ENCODE measurements around the gene KRT82.
"Not testable (repeated sequence)": the region's sequence is repeated elsewhere in the genome, so short reads cannot be mapped to it uniquely, and the experiment has no call there.

DNA sequence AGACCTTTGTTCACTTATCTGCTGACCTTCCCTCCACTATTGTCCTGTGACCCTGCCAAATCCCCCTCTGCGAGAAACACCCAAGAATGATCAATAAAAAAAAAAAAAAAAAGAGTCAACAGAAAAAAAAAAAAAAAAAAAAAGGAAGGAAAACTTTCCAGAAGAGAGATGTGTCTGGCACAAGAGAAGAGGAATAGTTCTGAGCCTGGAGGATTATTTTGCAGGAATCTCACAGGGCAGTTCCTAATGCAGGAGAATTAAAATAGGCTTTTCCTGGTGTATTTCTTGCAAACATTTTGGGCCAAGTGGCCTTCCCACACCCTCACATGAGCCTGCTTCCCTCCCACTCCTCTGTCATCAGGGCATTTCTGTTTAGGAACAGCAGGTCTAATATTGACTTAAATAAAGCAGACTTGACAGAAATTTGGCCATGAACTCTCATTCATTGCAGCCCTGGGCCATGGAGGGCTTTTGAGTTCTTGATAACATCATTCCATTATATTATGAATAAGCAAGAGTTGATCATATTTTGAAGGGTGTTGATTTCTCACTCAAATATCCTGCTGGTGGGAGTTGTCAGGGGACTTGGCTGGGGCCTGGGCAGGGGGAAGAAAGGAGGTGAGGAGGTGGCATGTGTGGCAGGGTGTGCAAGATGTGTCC is 4.6 kb upstream of the KRT82 start:
- not testable (repeated sequence) for TF ChIP-seq FOXA1 (IDR thresholded peaks at IDR 0.05); SP1 (IDR thresholded peaks at IDR 0.05); CTBP1 (IDR thresholded peaks at IDR 0.05; ENCODE audit: borderline replicate concordance); ZNF384 (IDR thresholded peaks at IDR 0.05); TARDBP (IDR thresholded peaks at IDR 0.05); NFRKB (IDR thresholded peaks at IDR 0.05); ELF4 (IDR thresholded peaks at IDR 0.05); ARNT (IDR thresholded peaks at IDR 0.05); BHLHE40 (IDR thresholded peaks at IDR 0.05; ENCODE audit: borderline replicate concordance); FOXM1 (IDR thresholded peaks at IDR 0.05; ENCODE audit: borderline replicate concordance); SUZ12 (IDR thresholded peaks at IDR 0.05)
- TF ChIP-seq, protein P1, sequence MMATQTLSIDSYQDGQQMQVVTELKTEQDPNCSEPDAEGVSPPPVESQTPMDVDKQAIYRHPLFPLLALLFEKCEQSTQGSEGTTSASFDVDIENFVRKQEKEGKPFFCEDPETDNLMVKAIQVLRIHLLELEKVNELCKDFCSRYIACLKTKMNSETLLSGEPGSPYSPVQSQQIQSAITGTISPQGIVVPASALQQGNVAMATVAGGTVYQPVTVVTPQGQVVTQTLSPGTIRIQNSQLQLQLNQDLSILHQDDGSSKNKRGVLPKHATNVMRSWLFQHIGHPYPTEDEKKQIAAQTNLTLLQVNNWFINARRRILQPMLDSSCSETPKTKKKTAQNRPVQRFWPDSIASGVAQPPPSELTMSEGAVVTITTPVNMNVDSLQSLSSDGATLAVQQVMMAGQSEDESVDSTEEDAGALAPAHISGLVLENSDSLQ (IDR thresholded peaks at IDR 0.05), result not testable (repeated sequence)
